Lung (tissue), 16 donors: ENCODE data around the gene POLR1B. TPM values are rescaled to one million over a fixed set of nuclear protein-coding genes. Genes with fewer than 3 reads are reported as not detected.
A peak's percentile ranks its signal among the peaks of the same experiment; 100 is the strongest.

ENCODE experiments used
- ATAC-seq: fragments of 200-7000 bp; cut with Tn5 transposase; one replicate; pipeline ENCODE4 v1.9.1; 2020; ENCODE audit warnings: moderate number of reproducible peaks; ENCODE audit not compliant: insufficient read depth, low FRiP score
- DNase-seq, 3 donors: peaks; one replicate each; pipeline ENCODE4 v3.0.0-alpha.2; 2013 to 2017
- H3K27ac ChIP-seq, 2 donors: one replicate each; pipeline ENCODE4 v1.5.1; 2013; ENCODE audit warnings: mild to moderate bottlenecking in 2 of 2, moderate library complexity in 2 of 2, control low read depth in 1 of 2, inconsistent platforms in 1 of 2, low read depth in 1 of 2, low read length in 1 of 2
- H3K27me3 ChIP-seq, 3 donors: one replicate each; pipeline ENCODE4 v1.5.1; 2013; ENCODE audit warnings: low read length in 2 of 3; ENCODE audit not compliant: control insufficient read depth in 3 of 3, insufficient read depth in 3 of 3
- H3K36me3 ChIP-seq, 4 donors: one replicate each; pipeline ENCODE4 v1.5.1; 2013; ENCODE audit warnings: low read length in 4 of 4, mild to moderate bottlenecking in 1 of 4, moderate library complexity in 1 of 4; ENCODE audit not compliant: control insufficient read depth in 4 of 4, insufficient read depth in 4 of 4
- H3K4me1 ChIP-seq, 5 donors: one replicate each; pipeline ENCODE4 v1.5.1; 2013; ENCODE audit warnings: low read length in 5 of 5, mild to moderate bottlenecking in 2 of 5, moderate library complexity in 1 of 5; ENCODE audit not compliant: control insufficient read depth in 5 of 5, insufficient read depth in 5 of 5
- H3K4me3 ChIP-seq: one replicate; pipeline ENCODE4 v1.5.1; 2013; ENCODE audit warnings: mild to moderate bottlenecking, control low read depth, moderate library complexity
- H3K9ac ChIP-seq, 2 donors: one replicate each; pipeline ENCODE4 v1.5.1; 2013; ENCODE audit warnings: low read length in 2 of 2, control low read depth in 1 of 2; ENCODE audit not compliant: insufficient read depth in 1 of 2
- H3K9me3 ChIP-seq, 4 donors: one replicate each; pipeline ENCODE4 v1.5.1; 2013; ENCODE audit warnings: low read length in 3 of 4, mild to moderate bottlenecking in 1 of 4, moderate library complexity in 1 of 4; ENCODE audit not compliant: control insufficient read depth in 4 of 4, insufficient read depth in 3 of 4
- WGBS, 2 donors: extraction: QIAGEN DNeasy Blood & Tissue Kit; methylation state at CpG; one replicate each; pipeline ENCODE4 v1.1.7; 2013; 5-methylcytosine and 5-hydroxymethylcytosine counted together
- long read RNA-seq, 5 donors: transcript quantifications; one replicate each; lab custom pipeline, GENCODE V29; 2026
- polyA plus RNA-seq, 2 donors: library from polyadenylated mRNA; stranded (reverse); fragments of 200-250 nt; gene quantifications; one replicate each; pipeline ENCODE4 v1.2.1, GENCODE V29; 2013
- total RNA-seq, 2 donors: library from RNA; depleted of rRNA in 1 of 2; stranded (reverse); fragments of >200 nt in 1 of 2; gene quantifications; one replicate each; pipeline ENCODE4 v1.2.1, GENCODE V29; 2014 to 2021
- TF ChIP-seq, protein P1 (sequence below): IDR thresholded peaks from 2 replicates; pipeline ENCODE4 v1.5.1; 2012; ENCODE audit warnings: mild to moderate bottlenecking; ENCODE audit errors: control extremely low read depth, extremely low read depth
- donor health status: control.
- donor health status: control.
- donor health status: Bipolar disorder and iron deficiency.
- donor health status: healthy.
- donor health status: DM: yes; HTN: yes; CAD: no.

POLR1B gene
- 10 to 100 TPM; 20.9 to 26.4 TPM for total RNA-seq
- polyA plus RNA-seq = 1 to 10 TPM; 4.9 to 9.4 TPM
- long read RNA-seq, donor 1 = 0 reads
- long read RNA-seq, donor 2, full-length matches to known transcripts = 1 of 1 reads
- long read RNA-seq, donor 2, partial matches to known transcripts = 0 of 1 reads
- long read RNA-seq, donor 2, other reads (novel, unspliced or antisense) = 0 of 1 reads
- long read RNA-seq, donor 3, full-length matches to known transcripts = 2 of 2 reads
- long read RNA-seq, donor 3, partial matches to known transcripts = 0 of 2 reads
- long read RNA-seq, donor 3, other reads (novel, unspliced or antisense) = 0 of 2 reads
- long read RNA-seq, donor 4 = 0 reads
- long read RNA-seq, donor 5, full-length matches to known transcripts = 4 of 4 reads
- long read RNA-seq, donor 5, partial matches to known transcripts = 0 of 4 reads
- long read RNA-seq, donor 5, other reads (novel, unspliced or antisense) = 0 of 4 reads

GRCh38 chr2:112542123-112542983 is at the start of gene POLR1B:
Gene POLR1B, plus strand, starts transcription at chr2:112542465. Its CDS starts 30 bp downstream, at chr2:112542495.
- Histone ChIP-seq H3K4me1 (peaks cover 0 to 14% (median 8%) of the 10 kb centered on the region in 5 donors), H3K9me3 (no peaks in the 10 kb centered on the region), H3K27me3 (no peaks in the 10 kb centered on the region), H3K9ac (peak within 1 kb of the TSS; percentile 60 to 90), H3K27ac (peak within 1 kb of the TSS; percentile 82 to 91), H3K4me3 (peak within 1 kb of the TSS; percentile 87), H3K36me3 (peaks cover 0 to 7% (median under 1%) of the 10 kb centered on the region in 4 donors)
- 0% methylated on average over 67 of the region's 67 CpGs for WGBS, 2 donors
- peak; percentile 86 to 91 (median 89) for DNase-seq
- ATAC-seq = peak; percentile 92
- TF ChIP-seq, protein P1, sequence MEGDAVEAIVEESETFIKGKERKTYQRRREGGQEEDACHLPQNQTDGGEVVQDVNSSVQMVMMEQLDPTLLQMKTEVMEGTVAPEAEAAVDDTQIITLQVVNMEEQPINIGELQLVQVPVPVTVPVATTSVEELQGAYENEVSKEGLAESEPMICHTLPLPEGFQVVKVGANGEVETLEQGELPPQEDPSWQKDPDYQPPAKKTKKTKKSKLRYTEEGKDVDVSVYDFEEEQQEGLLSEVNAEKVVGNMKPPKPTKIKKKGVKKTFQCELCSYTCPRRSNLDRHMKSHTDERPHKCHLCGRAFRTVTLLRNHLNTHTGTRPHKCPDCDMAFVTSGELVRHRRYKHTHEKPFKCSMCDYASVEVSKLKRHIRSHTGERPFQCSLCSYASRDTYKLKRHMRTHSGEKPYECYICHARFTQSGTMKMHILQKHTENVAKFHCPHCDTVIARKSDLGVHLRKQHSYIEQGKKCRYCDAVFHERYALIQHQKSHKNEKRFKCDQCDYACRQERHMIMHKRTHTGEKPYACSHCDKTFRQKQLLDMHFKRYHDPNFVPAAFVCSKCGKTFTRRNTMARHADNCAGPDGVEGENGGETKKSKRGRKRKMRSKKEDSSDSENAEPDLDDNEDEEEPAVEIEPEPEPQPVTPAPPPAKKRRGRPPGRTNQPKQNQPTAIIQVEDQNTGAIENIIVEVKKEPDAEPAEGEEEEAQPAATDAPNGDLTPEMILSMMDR = no peak

DNA sequence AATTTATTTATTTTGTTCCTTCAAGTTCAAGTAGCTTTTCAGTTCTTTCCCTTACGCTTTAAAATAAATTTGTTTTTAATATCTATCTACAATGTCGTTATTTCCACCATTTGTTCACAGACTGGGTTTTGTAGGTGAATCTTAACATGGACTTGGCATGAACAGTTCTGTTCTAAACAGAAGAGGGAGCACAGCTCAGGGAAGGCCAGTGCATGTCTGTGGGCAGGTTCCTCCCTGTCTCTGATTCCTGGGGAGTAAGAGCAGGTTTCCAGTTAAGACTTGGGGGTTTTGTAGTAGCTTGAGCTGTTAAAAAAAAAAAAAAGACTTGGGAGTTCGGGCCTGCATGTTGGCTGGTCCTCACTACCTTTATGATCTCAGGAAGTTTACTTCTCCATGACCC is 49.2 kb upstream of the POLR1B start:
- no peak for DNase-seq
- 83 to 84% methylated on average over 3 of the region's 3 CpGs for WGBS, 2 donors

GRCh38 chr2:112493858-112494648 is 48.2 kb upstream of the POLR1B start:
- no peaks in the 10 kb centered on the region for H3K27me3 ChIP-seq
- ATAC-seq (no peak), DNase-seq (no peak)
- H3K4me1 ChIP-seq = no peaks in the 10 kb centered on the region
- no peaks in the 10 kb centered on the region for H3K9me3 ChIP-seq
- TF ChIP-seq, protein P1 = no peak
- no peak overlapping the region for H3K4me3 ChIP-seq
- H3K9ac ChIP-seq = no peak overlapping the region
- H3K36me3 ChIP-seq = peaks cover 0 to 11% (median 6%) of the 10 kb centered on the region in 4 donors
- H3K27ac ChIP-seq = no peak overlapping the region
- WGBS, 2 donors = 72 to 79% methylated on average over 9 of the region's 9 CpGs

More for the DNA sequence above, 49.2 kb upstream of the POLR1B start:
- Histone ChIP-seq H3K9ac (no peak overlapping the region), H3K27me3 (no peaks in the 10 kb centered on the region), H3K4me3 (no peak overlapping the region), H3K9me3 (no peaks in the 10 kb centered on the region), H3K36me3 (peaks cover 4 to 11% (median 6%) of the 10 kb centered on the region in 4 donors), H3K4me1 (no peaks in the 10 kb centered on the region), H3K27ac (no peak overlapping the region)
- ATAC-seq = no peak
- TF ChIP-seq, protein P1 = no peak
